Measurements from ENCODE around the gene PRSS57. TPM values are rescaled to one million over a fixed set of nuclear protein-coding genes. Genes with fewer than 3 reads are reported as not detected.

Gene PRSS57
- total RNA-seq, 1 donor from 2014 or later, result not detected

GRCh38 chr19:739998-740715 is 44.9 kb upstream of the PRSS57 start:
- Histone ChIP-seq H3K36me3 (ENCODE audit: control insufficient read depth, insufficient read depth, low read length) (no peaks in the 10 kb centered on the region), H3K27me3 (ENCODE audit: control insufficient read depth, insufficient read depth, low read length) (no peaks in the 10 kb centered on the region), H3K4me3 (ENCODE audit: low read depth, low read length) (no peak overlapping the region)
- TF ChIP-seq, protein P1, sequence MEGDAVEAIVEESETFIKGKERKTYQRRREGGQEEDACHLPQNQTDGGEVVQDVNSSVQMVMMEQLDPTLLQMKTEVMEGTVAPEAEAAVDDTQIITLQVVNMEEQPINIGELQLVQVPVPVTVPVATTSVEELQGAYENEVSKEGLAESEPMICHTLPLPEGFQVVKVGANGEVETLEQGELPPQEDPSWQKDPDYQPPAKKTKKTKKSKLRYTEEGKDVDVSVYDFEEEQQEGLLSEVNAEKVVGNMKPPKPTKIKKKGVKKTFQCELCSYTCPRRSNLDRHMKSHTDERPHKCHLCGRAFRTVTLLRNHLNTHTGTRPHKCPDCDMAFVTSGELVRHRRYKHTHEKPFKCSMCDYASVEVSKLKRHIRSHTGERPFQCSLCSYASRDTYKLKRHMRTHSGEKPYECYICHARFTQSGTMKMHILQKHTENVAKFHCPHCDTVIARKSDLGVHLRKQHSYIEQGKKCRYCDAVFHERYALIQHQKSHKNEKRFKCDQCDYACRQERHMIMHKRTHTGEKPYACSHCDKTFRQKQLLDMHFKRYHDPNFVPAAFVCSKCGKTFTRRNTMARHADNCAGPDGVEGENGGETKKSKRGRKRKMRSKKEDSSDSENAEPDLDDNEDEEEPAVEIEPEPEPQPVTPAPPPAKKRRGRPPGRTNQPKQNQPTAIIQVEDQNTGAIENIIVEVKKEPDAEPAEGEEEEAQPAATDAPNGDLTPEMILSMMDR (IDR thresholded peaks at IDR 0.05; ENCODE audit: insufficient read depth, low read length, poor library complexity, severe bottlenecking), result no peak
- no peak for DNase-seq (ENCODE audit: low read depth)

- Histone ChIP-seq H3K36me3 (ENCODE audit: control insufficient read depth, insufficient read depth, low read length) (no peaks in the 10 kb centered on the region), H3K27me3 (ENCODE audit: control insufficient read depth, insufficient read depth, low read length) (no peaks in the 10 kb centered on the region), H3K4me3 (ENCODE audit: low read depth, low read length) (no peak overlapping the region)
- no peak for DNase-seq (ENCODE audit: low read depth)
- TF ChIP-seq, protein P1 (IDR thresholded peaks at IDR 0.05; ENCODE audit: insufficient read depth, low read length, poor library complexity, severe bottlenecking), result no peak
Measured at GRCh38 chr19:738509-739128, 43.4 kb upstream of the PRSS57 start.

DNA sequence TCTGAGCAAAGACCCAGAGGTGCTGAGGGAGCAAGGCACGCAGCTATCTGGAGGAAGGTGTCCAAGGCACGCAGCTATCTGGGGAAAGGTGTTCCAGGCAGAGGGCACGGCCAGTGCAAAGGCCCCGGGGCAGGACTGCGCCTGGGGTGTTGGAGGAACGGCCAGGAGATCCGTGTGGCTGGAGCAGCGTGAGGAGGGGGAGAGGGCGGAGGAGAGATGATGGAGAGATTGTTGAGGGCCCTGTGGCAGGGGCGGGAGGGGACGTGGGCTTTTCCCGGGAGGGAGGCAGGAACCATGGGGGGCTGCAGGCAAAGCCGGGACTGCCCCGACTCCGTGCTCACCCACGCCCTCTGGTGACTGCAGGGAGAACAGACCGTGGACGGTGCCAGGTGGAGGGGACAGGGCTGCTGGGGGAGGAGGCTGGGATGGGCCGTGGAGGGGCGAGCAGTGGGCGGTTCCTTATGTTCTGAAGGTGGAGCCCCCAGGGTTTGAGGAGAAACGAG is 42.4 kb upstream of the PRSS57 start:
- DNase-seq (ENCODE audit: low read depth), result no peak
- TF ChIP-seq, protein P1 (IDR thresholded peaks at IDR 0.05; ENCODE audit: insufficient read depth, low read length, poor library complexity, severe bottlenecking), result peak; percentile 70
- Histone ChIP-seq H3K4me3 (ENCODE audit: low read depth, low read length) (no peak overlapping the region), H3K27me3 (ENCODE audit: control insufficient read depth, insufficient read depth, low read length) (no peaks in the 10 kb centered on the region), H3K36me3 (ENCODE audit: control insufficient read depth, insufficient read depth, low read length) (no peaks in the 10 kb centered on the region)

DNA sequence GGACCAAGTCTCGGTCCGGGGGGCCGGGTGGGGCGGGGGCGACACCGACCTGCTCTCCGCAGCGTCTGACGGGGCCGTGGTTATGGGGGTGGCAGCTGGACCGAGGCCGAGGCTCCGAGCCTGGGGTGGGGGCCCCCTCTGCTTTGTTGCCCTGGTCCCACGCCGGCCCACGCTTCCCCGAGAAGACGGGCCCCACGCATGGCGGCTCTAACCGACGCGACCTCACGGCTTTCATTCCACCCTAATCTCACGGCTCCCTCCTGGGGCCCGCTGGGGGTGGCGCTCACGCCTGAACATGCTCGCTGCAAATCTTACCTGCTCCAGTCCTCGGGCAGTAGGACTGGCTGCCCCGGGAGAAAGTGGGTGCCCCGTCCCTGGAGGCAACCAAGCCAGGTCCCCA is 40.9 kb upstream of the PRSS57 start:
- Histone ChIP-seq H3K4me3 (ENCODE audit: low read depth, low read length) (no peak overlapping the region), H3K27me3 (ENCODE audit: control insufficient read depth, insufficient read depth, low read length) (no peaks in the 10 kb centered on the region), H3K36me3 (ENCODE audit: control insufficient read depth, insufficient read depth, low read length) (no peaks in the 10 kb centered on the region)
- TF ChIP-seq, protein P1 (IDR thresholded peaks at IDR 0.05; ENCODE audit: insufficient read depth, low read length, poor library complexity, severe bottlenecking), result no peak
- no peak for DNase-seq (ENCODE audit: low read depth)

DNA sequence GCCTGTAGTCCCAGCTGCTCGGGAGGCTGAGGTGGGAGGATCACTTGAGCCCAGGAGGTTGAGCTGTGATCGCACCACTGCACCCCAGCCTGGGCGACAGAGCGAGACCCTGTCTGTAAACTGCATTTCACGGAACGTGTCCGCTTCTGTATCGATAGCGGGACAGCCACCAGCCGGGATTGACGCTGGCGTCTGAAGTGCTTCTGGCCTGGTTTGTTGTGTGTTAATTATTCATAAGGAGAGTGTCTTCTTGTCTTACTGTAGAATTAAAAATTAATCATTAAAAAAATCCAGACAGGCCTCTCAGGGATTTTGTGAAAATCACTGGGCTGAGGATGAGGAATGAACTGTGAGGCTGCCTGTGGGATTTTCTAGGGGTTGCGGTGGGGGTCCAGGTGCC is 39.5 kb upstream of the PRSS57 start:
- Histone ChIP-seq H3K27me3 (ENCODE audit: control insufficient read depth, insufficient read depth, low read length) (no peaks in the 10 kb centered on the region), H3K4me3 (ENCODE audit: low read depth, low read length) (no peak overlapping the region), H3K36me3 (ENCODE audit: control insufficient read depth, insufficient read depth, low read length) (peaks cover 1% of the 10 kb centered on the region)
- TF ChIP-seq, protein P1 (IDR thresholded peaks at IDR 0.05; ENCODE audit: insufficient read depth, low read length, poor library complexity, severe bottlenecking), result no peak
- DNase-seq (ENCODE audit: low read depth), result no peak

Data from kidney epithelial cell (primary cell).